ENCODE data around the gene HOXC6. TPM values are rescaled to one million over a fixed set of nuclear protein-coding genes. Genes with fewer than 3 reads are reported as not detected.

HOXC6 gene
- total RNA-seq, 1 donor, result 7.2 TPM

DNA sequence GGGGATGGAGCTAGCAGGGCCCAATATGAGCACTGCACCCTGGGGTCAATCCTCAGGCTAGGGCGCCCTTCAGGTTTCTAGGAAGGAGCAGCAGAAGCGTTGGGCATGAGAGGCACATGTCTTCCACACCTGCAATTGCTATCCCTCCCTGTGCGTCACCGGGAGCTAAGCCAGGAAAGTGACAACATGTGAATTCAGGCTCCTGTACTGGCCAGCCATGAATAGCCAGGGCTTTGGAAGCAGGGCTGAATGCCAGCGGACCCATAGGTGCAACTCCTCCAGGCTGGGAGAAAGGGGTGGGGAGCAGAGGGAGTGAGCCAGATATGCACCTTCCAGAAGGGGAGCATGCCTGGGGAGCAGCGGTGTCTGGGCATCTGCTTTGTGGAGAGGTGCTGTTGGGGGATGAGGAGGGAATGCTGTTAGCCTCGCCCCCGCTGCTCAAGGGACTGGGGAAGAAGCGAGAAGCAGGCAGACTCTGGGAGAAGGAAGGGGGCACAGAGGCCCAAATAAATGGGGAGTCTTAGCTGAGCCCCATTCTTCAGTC, 10.7 kb downstream of the HOXC6 start:
- peaks cover 30% of the 10 kb centered on the region for H3K4me1 ChIP-seq (ENCODE audit: insufficient read depth, low read length)
- TF ChIP-seq, protein P1, sequence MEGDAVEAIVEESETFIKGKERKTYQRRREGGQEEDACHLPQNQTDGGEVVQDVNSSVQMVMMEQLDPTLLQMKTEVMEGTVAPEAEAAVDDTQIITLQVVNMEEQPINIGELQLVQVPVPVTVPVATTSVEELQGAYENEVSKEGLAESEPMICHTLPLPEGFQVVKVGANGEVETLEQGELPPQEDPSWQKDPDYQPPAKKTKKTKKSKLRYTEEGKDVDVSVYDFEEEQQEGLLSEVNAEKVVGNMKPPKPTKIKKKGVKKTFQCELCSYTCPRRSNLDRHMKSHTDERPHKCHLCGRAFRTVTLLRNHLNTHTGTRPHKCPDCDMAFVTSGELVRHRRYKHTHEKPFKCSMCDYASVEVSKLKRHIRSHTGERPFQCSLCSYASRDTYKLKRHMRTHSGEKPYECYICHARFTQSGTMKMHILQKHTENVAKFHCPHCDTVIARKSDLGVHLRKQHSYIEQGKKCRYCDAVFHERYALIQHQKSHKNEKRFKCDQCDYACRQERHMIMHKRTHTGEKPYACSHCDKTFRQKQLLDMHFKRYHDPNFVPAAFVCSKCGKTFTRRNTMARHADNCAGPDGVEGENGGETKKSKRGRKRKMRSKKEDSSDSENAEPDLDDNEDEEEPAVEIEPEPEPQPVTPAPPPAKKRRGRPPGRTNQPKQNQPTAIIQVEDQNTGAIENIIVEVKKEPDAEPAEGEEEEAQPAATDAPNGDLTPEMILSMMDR (IDR thresholded peaks at IDR 0.05; ENCODE audit: extremely low read depth, low read depth, low read length), result no peak
- no peaks in the 10 kb centered on the region for H3K27me3 ChIP-seq (ENCODE audit: insufficient read depth, low read length)

DNA sequence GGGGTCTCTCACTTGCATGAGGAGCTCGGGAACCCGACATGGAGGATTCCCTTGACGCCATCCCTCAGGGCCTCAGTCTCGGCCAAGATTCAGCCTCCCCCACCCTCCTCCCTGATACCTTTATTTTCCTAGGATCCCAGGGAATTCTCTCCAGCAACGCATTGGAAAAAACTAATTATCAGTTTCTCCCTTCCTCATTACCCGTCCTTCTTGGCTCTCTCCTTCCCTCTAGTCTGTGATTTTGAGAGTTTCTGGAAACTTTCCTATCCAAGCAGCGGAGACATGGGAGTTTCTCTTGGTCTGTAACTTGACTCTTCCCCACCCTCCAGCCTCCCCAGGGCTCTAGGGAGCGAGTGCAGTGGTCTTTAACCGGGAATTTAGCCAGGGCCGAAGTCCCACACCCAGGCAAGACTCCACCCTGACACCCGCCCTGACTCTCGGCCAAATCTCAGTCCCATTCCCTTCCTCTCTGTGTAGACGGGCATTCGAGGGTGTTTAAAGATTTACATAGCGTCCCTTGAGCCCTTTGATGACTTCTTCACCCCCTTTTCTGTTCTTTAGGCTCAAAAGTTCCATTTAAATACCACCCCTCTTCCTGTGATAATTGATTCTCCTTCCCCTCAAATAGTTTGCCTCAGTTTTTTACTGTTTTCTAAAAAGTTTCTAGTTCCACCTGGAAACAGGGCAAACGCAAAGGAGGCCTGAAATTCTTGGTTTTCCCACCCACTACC, 11.3 kb downstream of the HOXC6 start:
- H3K27me3 ChIP-seq (ENCODE audit: insufficient read depth, low read length), result no peaks in the 10 kb centered on the region
- DNase-seq (ENCODE audit: insufficient read length, low spot score, missing footprints), result peak; percentile 87
- H3K4me3 ChIP-seq (ENCODE audit: insufficient read depth, low read length), result peak overlapping the region; percentile 9
- H2AFZ ChIP-seq (ENCODE audit: low read length), result no peak overlapping the region
- H3K36me3 ChIP-seq (ENCODE audit: insufficient read depth, low read length), result no peaks in the 10 kb centered on the region
- peak overlapping the region; percentile 58 for H3K4me2 ChIP-seq (ENCODE audit: insufficient read depth, low read length)
- peaks cover 66% of the 10 kb centered on the region for H4K20me1 ChIP-seq (ENCODE audit: insufficient read depth, low read length)
- H3K27ac ChIP-seq (ENCODE audit: low read depth, low read length), result no peak overlapping the region
- H3K4me1 ChIP-seq (ENCODE audit: insufficient read depth, low read length), result peaks cover 30% of the 10 kb centered on the region
- no peaks in the 10 kb centered on the region for H3K9me3 ChIP-seq (ENCODE audit: low read depth, low read length)
- peaks cover 39% of the 10 kb centered on the region for H3K79me2 ChIP-seq (ENCODE audit: insufficient read depth, low read length)
- TF ChIP-seq, protein P1 (IDR thresholded peaks at IDR 0.05; ENCODE audit: extremely low read depth, low read depth, low read length), result no peak

More for the DNA sequence above, 10.7 kb downstream of the HOXC6 start:
- H3K9me3 ChIP-seq (ENCODE audit: low read depth, low read length), result no peaks in the 10 kb centered on the region
- H3K4me2 ChIP-seq (ENCODE audit: insufficient read depth, low read length), result peak overlapping the region; percentile 58
- H3K36me3 ChIP-seq (ENCODE audit: insufficient read depth, low read length), result no peaks in the 10 kb centered on the region
- peaks cover 62% of the 10 kb centered on the region for H4K20me1 ChIP-seq (ENCODE audit: insufficient read depth, low read length)
- peaks cover 41% of the 10 kb centered on the region for H3K79me2 ChIP-seq (ENCODE audit: insufficient read depth, low read length)
- peak overlapping the region; percentile 9 for H3K4me3 ChIP-seq (ENCODE audit: insufficient read depth, low read length)
- H3K27ac ChIP-seq (ENCODE audit: low read depth, low read length), result no peak overlapping the region
- DNase-seq (ENCODE audit: insufficient read length, low spot score, missing footprints), result no peak
- no peak overlapping the region for H2AFZ ChIP-seq (ENCODE audit: low read length)

DNA sequence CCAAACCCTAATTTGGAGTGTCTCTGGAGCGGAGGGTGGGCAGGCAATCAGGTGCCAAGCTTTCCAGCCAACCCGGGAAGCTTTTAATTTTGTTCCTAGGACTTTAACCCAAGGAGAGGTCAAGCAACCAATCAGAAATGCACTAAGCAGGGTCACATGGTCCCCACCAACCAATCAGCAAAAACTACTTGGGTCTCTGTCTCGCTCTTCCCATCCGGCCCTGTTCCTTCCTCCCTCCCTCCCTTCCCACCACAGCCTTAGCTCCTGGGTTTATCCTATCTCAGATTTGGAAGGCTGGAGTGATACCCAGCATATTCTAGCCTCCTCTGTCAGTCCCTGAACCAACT, 11.9 kb downstream of the HOXC6 start:
- TF ChIP-seq, protein P1 (IDR thresholded peaks at IDR 0.05; ENCODE audit: extremely low read depth, low read depth, low read length), result no peak
- peaks cover 30% of the 10 kb centered on the region for H3K4me1 ChIP-seq (ENCODE audit: insufficient read depth, low read length)
- H3K36me3 ChIP-seq (ENCODE audit: insufficient read depth, low read length), result no peaks in the 10 kb centered on the region
- no peaks in the 10 kb centered on the region for H3K27me3 ChIP-seq (ENCODE audit: insufficient read depth, low read length)
- no peak overlapping the region for H3K4me3 ChIP-seq (ENCODE audit: insufficient read depth, low read length)
- peak overlapping the region; percentile 58 for H3K4me2 ChIP-seq (ENCODE audit: insufficient read depth, low read length)
- no peaks in the 10 kb centered on the region for H3K9me3 ChIP-seq (ENCODE audit: low read depth, low read length)
- H3K27ac ChIP-seq (ENCODE audit: low read depth, low read length), result no peak overlapping the region
- H4K20me1 ChIP-seq (ENCODE audit: insufficient read depth, low read length), result peaks cover 72% of the 10 kb centered on the region
- H2AFZ ChIP-seq (ENCODE audit: low read length), result no peak overlapping the region
- H3K79me2 ChIP-seq (ENCODE audit: insufficient read depth, low read length), result peaks cover 35% of the 10 kb centered on the region
- peak; percentile 91 for DNase-seq (ENCODE audit: insufficient read length, low spot score, missing footprints)

DNA sequence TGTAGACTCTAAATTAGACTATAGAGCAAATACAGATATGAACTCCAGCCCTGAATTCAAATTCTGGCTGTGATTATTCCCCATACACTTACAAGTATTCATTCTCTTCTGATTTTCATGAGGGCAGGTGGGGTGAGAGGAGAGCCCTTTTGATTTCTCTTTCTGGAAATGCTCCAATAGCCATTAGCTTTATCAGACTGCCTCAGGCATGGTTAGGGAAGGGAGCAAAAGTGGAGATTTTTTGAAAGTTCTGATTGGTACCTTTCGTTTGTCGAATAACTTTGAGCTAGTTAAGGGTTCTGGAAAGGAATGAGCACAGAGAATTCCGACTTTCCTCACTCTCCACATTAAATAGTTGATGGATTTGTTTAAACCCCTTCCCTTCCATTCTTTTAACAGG, 12.4 kb downstream of the HOXC6 start:
- H3K36me3 ChIP-seq (ENCODE audit: insufficient read depth, low read length), result no peaks in the 10 kb centered on the region
- H3K27ac ChIP-seq (ENCODE audit: low read depth, low read length), result no peak overlapping the region
- H4K20me1 ChIP-seq (ENCODE audit: insufficient read depth, low read length), result peaks cover 70% of the 10 kb centered on the region
- no peak overlapping the region for H3K4me2 ChIP-seq (ENCODE audit: insufficient read depth, low read length)
- no peak for DNase-seq (ENCODE audit: insufficient read length, low spot score, missing footprints)
- H2AFZ ChIP-seq (ENCODE audit: low read length), result no peak overlapping the region
- peaks cover 30% of the 10 kb centered on the region for H3K4me1 ChIP-seq (ENCODE audit: insufficient read depth, low read length)
- TF ChIP-seq, protein P1 (IDR thresholded peaks at IDR 0.05; ENCODE audit: extremely low read depth, low read depth, low read length), result no peak
- peaks cover 30% of the 10 kb centered on the region for H3K79me2 ChIP-seq (ENCODE audit: insufficient read depth, low read length)
- H3K27me3 ChIP-seq (ENCODE audit: insufficient read depth, low read length), result no peaks in the 10 kb centered on the region
- H3K9me3 ChIP-seq (ENCODE audit: low read depth, low read length), result no peaks in the 10 kb centered on the region
- H3K4me3 ChIP-seq (ENCODE audit: insufficient read depth, low read length), result no peak overlapping the region
